Naive thymus-derived CD8-positive, alpha-beta T cell (primary cell): ENCODE results near the gene TTC1. TPM values are rescaled to one million over a fixed set of nuclear protein-coding genes. Genes with fewer than 3 reads are reported as not detected.
A peak's percentile ranks its signal among the peaks of the same experiment; 100 is the strongest.
"Not testable (repeated sequence)": the region's sequence is repeated elsewhere in the genome, so short reads cannot be mapped to it uniquely, and the experiment has no call there.

ENCODE experiments used
- ATAC-seq, 2 donors: fragments of 150-1000 bp; cut with Tn5 transposase in 1 of 2; sonication (Bioruptor Pico), chemical (Tn5 transposase) in 1 of 2; 1 replicate in 1 of 2; 2 replicates in 1 of 2; pipeline ENCODE4 v1.10.0; 2021; ENCODE audit warnings: mild to moderate bottlenecking in 2 of 2, moderate library complexity in 2 of 2
- POLR2A ChIA-PET: fragments of 350-600 bp; sonication (Branson Sonifier 250); formaldehyde crosslinking; loops from one replicate; lab custom pipeline; 2021; ENCODE audit warnings: antibody characterized with exemption; lab: Charles Lee
- DNase-seq, 10 donors: peaks; one replicate each; pipeline versions ENCODE4 v3.0.0 to v3.0.0-alpha.2; 2020 to 2022
- H3K27ac Mint-ChIP-seq, 10 donors: one replicate each; pipeline ENCODE4 v1.8.0; 2020 to 2022; ENCODE audit warnings: mild to moderate bottlenecking in 10 of 10, mixed read lengths in 10 of 10, moderate library complexity in 4 of 10, inconsistent platforms in 1 of 10
- H3K27me3 Mint-ChIP-seq, 5 donors: one replicate each; pipeline ENCODE4 v1.8.0; 2021 to 2022; ENCODE audit warnings: mixed read lengths in 5 of 5
- H3K36me3 Mint-ChIP-seq, 3 donors: one replicate each; pipeline ENCODE4 v1.8.0; 2020 to 2022; ENCODE audit warnings: mixed read lengths in 3 of 3, mild to moderate bottlenecking in 2 of 3, inconsistent platforms in 1 of 3
- H3K4me1 Mint-ChIP-seq, 4 donors: one replicate each; pipeline ENCODE4 v1.8.0; 2021 to 2022; ENCODE audit warnings: mixed read lengths in 4 of 4
- H3K4me3 Mint-ChIP-seq, 10 donors: one replicate each; pipeline ENCODE4 v1.8.0; 2020 to 2022; ENCODE audit warnings: mild to moderate bottlenecking in 10 of 10, mixed read lengths in 10 of 10, moderate library complexity in 6 of 10, inconsistent platforms in 1 of 10
- H3K9me3 Mint-ChIP-seq, 9 donors: one replicate each; pipeline ENCODE4 v1.8.0; 2020 to 2022; ENCODE audit warnings: mixed read lengths in 9 of 9, mild to moderate bottlenecking in 3 of 9, inconsistent platforms in 1 of 9, moderate library complexity in 1 of 9
- polyA plus RNA-seq, 3 donors: library from polyadenylated mRNA; unstranded; fragments of 300-500 nt; fragmentation: Illumina TruSeq; gene quantifications; one replicate each; pipeline ENCODE4 v1.2.3, GENCODE V29; 2021
- total RNA-seq, 8 experiments: library from RNA in 2 of 8; stranded (reverse) in 2 of 8; gene quantifications; one replicate each; pipeline ENCODE4 v1.2.3 and lab custom pipeline; 2021 to 2026

The TTC1 gene
- total and polyA plus RNA-seq, 5 experiments from 2014 or later, result 45.6 to 101 (median 84.7) TPM

DNA sequence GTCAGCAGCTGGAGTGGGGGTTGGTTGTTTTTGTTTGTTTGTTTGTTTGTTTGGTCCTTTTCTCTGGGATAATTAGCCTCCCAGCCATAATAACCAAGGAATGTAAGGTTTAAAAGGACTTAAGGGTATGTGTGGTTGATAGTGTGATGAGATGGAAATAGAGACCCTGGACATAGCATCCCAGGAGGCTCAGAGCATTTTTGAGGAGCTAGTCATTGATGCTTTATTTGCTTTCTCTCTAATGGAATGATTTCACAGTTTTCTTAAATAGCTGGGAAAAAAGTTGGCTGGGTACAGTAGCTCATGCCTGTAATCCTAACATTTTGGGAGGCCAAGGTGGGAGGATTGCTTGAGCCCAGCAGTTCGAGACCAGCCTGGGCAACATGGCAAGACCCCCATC, 45.1 kb downstream of the TTC1 start:
- H3K27ac Mint-ChIP-seq, result peak overlapping the region in 1 of 10 donors; percentile 15
- H3K36me3 Mint-ChIP-seq, result peaks cover 3 to 95% (median 52%) of the 10 kb centered on the region in 3 donors
- no peaks in the 10 kb centered on the region for H3K9me3 Mint-ChIP-seq
- H3K4me3 Mint-ChIP-seq, result no peak overlapping the region
- no peaks in the 10 kb centered on the region for H3K27me3 Mint-ChIP-seq
- DNase-seq (no peak), ATAC-seq (no peak)
- POLR2A ChIA-PET, result interaction anchor here (1.0 kb wide), 1 partner anchor 37 kb away, joined by 5 read pairs; no protein-coding TSS in a partner anchor
- H3K4me1 Mint-ChIP-seq, result peaks cover 0 to 2% (median 0%) of the 10 kb centered on the region in 4 donors

DNA sequence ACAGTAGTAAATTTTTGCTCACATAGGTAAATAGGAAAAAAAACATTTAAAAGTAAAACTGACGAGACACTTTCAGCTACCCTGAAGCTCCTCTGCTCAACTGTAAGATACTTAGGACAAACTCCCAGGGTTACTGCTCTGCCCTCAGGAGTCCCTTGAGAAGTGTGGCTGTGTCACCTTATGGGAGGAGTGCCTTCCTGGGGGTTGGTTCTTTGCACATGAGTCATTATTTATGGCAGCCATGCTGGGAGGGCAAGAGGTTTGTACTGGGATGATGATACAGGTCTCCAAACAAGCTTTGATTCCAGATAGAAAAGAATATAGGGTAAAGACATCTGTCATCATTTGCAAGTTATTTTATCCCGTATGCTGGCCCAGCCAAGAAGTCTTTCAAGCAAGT, 45.9 kb downstream of the TTC1 start:
- peak overlapping the region in 2 of 10 donors; percentile 28 to 47 for H3K27ac Mint-ChIP-seq

DNA sequence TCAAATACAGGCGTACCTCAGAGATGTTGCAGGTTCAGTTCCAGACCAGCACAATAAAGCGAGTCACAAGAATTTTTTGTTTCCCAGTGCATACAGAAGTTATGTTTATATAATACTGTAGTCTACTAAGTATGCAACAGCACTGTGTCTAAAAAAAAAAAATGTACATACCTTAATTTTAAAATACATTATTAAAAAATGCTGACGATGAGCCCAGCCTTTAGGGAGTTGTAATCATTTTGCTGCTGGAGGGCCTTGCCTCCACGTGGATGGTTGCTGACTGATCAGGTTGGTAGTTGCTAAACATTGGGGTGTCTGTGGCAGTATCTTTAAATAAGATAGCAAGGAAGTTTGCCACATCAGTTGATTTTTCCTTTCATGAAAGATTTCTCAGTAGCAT, 48.3 kb downstream of the TTC1 start:
- Mint-ChIP-seq H3K27me3 (no peaks in the 10 kb centered on the region), H3K4me3 (no peak overlapping the region), H3K4me1 (peaks cover 0 to 4% (median 0%) of the 10 kb centered on the region in 4 donors), H3K36me3 (peaks cover 3 to 89% (median 44%) of the 10 kb centered on the region in 3 donors), H3K9me3 (no peaks in the 10 kb centered on the region), H3K27ac (no peak overlapping the region)
- no peak for DNase-seq
- POLR2A ChIA-PET, result interaction anchor here (0.8 kb wide), 1 partner anchor 11 kb away, joined by 3 read pairs; no protein-coding TSS in a partner anchor
- no peak for ATAC-seq

More for the DNA sequence above, 45.9 kb downstream of the TTC1 start:
- DNase-seq (no peak), ATAC-seq (no peak)
- H3K36me3 Mint-ChIP-seq, result peaks cover 3 to 94% (median 47%) of the 10 kb centered on the region in 3 donors
- no peak overlapping the region for H3K4me3 Mint-ChIP-seq
- H3K9me3 Mint-ChIP-seq, result no peaks in the 10 kb centered on the region
- H3K4me1 Mint-ChIP-seq, result peaks cover 0 to 2% (median 0%) of the 10 kb centered on the region in 4 donors
- POLR2A ChIA-PET, result interaction anchor here (0.6 to 1.0 kb wide), 2 partner anchors 37 to 295 kb away, joined by 4 to 5 read pairs; no protein-coding TSS in a partner anchor
- H3K27me3 Mint-ChIP-seq, result no peaks in the 10 kb centered on the region

DNA sequence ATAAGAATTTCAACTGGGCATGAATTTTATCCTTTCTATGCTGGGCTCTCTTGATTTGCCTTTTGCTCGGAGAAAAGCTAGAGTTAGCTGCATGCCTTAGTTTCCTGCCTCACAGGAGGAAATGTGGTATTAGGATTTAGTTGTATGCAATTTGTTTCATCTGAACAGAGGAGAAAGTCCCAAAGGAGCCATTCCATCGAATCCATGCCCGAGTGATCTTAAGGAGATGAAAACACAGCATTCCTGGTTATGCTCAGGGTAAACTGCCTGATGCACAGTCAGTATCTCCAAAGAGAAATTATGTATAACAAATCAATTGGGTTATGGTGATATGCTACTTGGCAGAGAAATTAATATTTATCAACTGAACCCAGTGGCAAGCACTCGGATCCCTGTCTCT, 51.1 kb downstream of the TTC1 start:
- Mint-ChIP-seq H3K36me3 (peaks cover 0 to 84% (median 31%) of the 10 kb centered on the region in 3 donors), H3K27ac (no peak overlapping the region), H3K4me3 (no peak overlapping the region), H3K4me1 (peaks cover 0 to 6% (median 0%) of the 10 kb centered on the region in 4 donors), H3K9me3 (no peaks in the 10 kb centered on the region), H3K27me3 (no peaks in the 10 kb centered on the region)
- POLR2A ChIA-PET, result no interaction called here
- ATAC-seq (no peak), DNase-seq (no peak)

DNA sequence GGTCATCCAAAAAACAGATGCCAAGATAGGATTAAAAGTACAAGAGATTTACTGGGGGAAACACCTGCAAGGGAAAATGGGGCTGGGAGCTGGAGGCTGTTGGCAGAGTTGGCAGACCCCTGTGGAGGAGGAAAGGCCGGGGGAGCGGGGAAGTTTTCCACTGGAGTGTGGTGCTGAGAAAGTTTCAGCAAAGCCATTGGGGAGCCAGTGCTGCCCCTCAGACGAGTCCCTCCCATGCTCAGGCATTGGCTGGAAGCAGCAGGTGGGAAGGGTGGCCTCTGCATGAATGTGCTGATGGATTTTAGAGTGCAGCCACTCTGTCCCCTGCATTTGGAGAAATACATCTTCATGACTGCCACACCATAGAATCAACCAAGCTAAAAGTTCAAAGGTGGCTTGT, 52.8 kb downstream of the TTC1 start:
- POLR2A ChIA-PET, result interaction anchor here (0.5 kb wide), 1 partner anchor 908 kb away, joined by 3 read pairs; no protein-coding TSS in a partner anchor
- Mint-ChIP-seq H3K4me3 (no peak overlapping the region), H3K27me3 (no peaks in the 10 kb centered on the region)

DNA sequence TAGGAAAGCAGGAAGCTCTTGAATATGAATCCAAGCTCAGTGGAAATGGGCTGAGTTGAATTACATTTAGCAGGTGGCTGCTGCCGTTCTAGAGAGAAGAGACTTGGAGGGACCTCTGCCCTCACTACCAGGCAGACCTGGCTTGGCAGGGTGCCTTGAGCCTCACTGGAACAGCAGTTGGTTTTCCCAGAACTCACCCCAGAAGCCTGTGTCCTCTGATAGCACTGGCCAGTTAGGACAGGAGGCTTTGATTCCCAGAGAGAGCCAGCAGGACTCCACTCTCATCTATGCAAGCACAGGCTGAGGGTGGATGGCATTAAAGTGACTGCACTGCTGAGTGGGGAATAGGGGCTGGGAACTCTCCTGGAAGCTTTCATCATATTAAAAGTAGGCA, 55.5 kb downstream of the TTC1 start:
- POLR2A ChIA-PET, result interaction anchor here (1.0 kb wide), 1 partner anchor 15 kb away, joined by 5 read pairs; no protein-coding TSS in a partner anchor
- ATAC-seq (no peak), DNase-seq (no peak)
- Mint-ChIP-seq H3K4me3 (no peak overlapping the region), H3K36me3 (peaks cover 0 to 72% (median 23%) of the 10 kb centered on the region in 3 donors), H3K27ac (peak overlapping the region in 1 of 10 donors; percentile 25), H3K27me3 (no peaks in the 10 kb centered on the region), H3K4me1 (peaks cover 0 to 4% (median 1%) of the 10 kb centered on the region in 4 donors), H3K9me3 (no peaks in the 10 kb centered on the region)

More for the DNA sequence above, 52.8 kb downstream of the TTC1 start:
- H3K4me1 Mint-ChIP-seq, result peaks cover 0 to 4% (median 0%) of the 10 kb centered on the region in 4 donors
- ATAC-seq (no peak), DNase-seq (no peak)
- no peaks in the 10 kb centered on the region for H3K9me3 Mint-ChIP-seq
- peaks cover 0 to 85% (median 23%) of the 10 kb centered on the region in 3 donors for H3K36me3 Mint-ChIP-seq
- H3K27ac Mint-ChIP-seq, result peak overlapping the region in 4 of 10 donors; percentile 6 to 40 (median 16)

DNA sequence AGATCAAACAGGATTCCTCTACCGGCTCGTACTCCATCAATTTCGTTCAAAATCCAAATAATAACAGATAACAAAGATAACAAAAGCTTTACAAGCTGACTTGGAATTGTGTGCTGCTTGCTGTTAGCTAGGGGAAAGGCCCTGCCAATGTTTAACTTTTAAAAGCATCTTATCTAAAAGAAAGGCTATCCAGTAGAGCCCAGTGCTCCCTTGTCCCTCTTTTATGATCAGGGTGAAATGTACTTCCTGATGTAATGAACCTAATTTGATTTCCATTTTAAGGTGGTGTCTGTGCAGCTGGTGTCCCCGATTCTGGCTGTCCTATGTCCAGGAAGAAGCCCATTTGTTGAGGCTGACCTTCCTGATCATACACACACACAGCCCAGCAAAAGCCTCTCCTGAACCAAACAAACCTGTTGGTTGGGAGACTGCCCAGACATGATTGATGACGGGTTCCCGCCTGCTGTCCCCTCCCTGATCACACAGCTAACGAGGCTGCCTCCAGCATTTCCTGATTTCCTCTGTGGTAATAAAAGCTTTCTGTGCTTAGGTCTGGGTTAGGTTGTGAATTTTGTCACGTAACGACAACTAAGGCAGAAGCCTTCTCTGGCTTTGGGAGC, 56.2 kb downstream of the TTC1 start:
- peaks cover 0 to 66% (median 20%) of the 10 kb centered on the region in 3 donors for H3K36me3 Mint-ChIP-seq
- H3K4me3 Mint-ChIP-seq, result no peak overlapping the region
- H3K9me3 Mint-ChIP-seq, result no peaks in the 10 kb centered on the region
- peak overlapping the region in 1 of 10 donors; percentile 20 for H3K27ac Mint-ChIP-seq
- POLR2A ChIA-PET, result no interaction called here
- peaks cover 0 to 4% (median 1%) of the 10 kb centered on the region in 4 donors for H3K4me1 Mint-ChIP-seq
- ATAC-seq, result no peak
- DNase-seq, result no peak
- H3K27me3 Mint-ChIP-seq, result no peaks in the 10 kb centered on the region

DNA sequence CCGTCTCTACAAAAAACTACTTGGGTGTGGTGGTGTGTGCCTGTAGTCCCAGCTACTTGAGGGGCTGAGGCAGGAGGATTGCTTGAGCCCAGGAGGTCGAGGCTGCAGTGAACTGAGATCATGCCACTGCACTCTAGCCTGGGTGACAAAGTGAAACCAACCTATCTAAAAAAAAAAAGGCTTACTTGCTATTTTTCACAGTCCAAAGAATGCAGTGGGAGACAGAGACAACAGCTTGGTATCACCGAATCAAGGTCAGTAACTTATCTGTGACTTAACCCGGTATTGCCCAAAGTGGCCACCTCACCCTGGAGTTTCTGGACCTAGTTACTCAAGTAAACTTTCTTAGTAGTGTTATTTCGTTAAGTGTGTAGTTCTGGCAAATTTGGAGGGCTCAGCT, 60.2 kb downstream of the TTC1 start:
- not testable (repeated sequence) for H3K4me3 Mint-ChIP-seq, H3K27me3 Mint-ChIP-seq, DNase-seq, H3K9me3 Mint-ChIP-seq, ATAC-seq
- Mint-ChIP-seq H3K36me3 (peaks cover 0 to 40% (median 12%) of the 10 kb centered on the region in 3 donors), H3K27ac (peak overlapping the region in 1 of 10 donors; percentile 26), H3K4me1 (peaks cover 0 to 12% (median 8%) of the 10 kb centered on the region in 4 donors)
- POLR2A ChIA-PET, result interaction anchor here (0.8 kb wide), 1 partner anchor 12 kb away, joined by 3 read pairs; no protein-coding TSS in a partner anchor

DNA sequence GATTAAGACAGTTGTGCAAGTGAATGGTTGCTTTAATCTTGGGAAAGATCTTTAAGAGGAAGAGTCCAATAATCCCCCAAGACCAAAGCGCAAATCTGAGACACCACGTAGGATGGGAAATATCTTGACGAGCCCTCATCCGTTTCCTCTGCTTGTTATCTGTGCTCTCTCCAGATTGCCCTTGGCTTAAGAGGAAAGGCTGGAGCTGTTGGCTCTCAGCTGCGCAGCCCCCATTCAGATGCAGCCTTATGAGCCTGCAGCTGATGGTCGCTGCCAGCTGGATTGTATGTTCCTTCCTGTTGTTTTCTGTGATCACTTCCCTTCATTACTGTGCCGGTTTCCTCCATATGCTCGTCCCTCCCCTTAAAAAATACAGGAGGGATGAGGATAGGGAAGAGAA, 62.6 kb downstream of the TTC1 start:
- Mint-ChIP-seq H3K9me3 (no peaks in the 10 kb centered on the region), H3K4me3 (no peak overlapping the region), H3K27me3 (no peaks in the 10 kb centered on the region), H3K27ac (peak overlapping the region in 4 of 10 donors; percentile 53 to 77 (median 63)), H3K36me3 (peaks cover 0 to 23% (median 3%) of the 10 kb centered on the region in 3 donors), H3K4me1 (peaks cover 0 to 12% (median 8%) of the 10 kb centered on the region in 4 donors)
- DNase-seq (no peak), ATAC-seq (no peak)
- POLR2A ChIA-PET, result no interaction called here

DNA sequence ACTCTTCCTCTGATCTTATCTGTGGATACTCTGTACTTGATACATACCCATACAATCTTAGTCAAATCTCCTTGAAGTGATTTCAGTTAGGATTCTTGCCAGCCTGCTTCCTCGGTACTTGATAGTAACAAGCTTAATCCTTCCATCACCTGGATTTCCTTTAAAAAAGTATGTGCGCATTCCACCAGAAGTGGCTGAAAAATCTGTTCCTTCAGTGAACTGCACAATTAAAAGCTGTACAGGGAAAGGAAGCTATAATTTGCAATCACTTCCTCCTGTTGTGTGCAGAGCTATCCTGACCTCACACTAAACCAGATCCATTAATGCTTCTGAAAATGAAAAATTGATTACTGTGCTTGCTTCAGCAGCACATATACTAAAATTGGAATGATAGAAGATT, 63.0 kb downstream of the TTC1 start:
- Mint-ChIP-seq H3K27ac (peak overlapping the region in 4 of 10 donors; percentile 53 to 77 (median 63)), H3K4me3 (no peak overlapping the region), H3K27me3 (no peaks in the 10 kb centered on the region), H3K9me3 (no peaks in the 10 kb centered on the region), H3K4me1 (peaks cover 0 to 12% (median 8%) of the 10 kb centered on the region in 4 donors), H3K36me3 (peaks cover 0 to 19% (median 3%) of the 10 kb centered on the region in 3 donors)
- no peak for ATAC-seq
- POLR2A ChIA-PET, result no interaction called here
- DNase-seq, result no peak

DNA sequence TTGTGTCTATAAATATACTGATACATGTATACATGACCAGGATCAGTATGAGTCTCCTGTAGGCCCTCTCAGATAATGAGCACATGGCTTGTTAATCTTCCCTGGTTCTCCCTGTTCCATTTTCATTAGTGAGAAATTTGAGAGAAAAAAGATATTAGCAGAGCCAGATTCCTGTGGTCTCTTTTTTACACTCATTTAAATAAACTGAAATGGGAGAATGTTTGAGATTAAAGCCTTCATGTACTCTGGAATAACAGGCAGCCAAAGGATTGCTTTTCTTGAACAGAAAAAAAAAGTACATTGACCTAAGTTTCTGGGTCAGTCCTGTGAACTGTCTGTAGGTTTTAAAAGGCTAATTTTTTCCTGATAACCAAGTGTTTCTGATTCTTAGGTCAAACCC, 66.1 kb downstream of the TTC1 start:
- H3K36me3 Mint-ChIP-seq, result peaks cover 0 to 38% (median 2%) of the 10 kb centered on the region in 3 donors
- H3K4me3 Mint-ChIP-seq, result no peak overlapping the region
- POLR2A ChIA-PET, result no interaction called here
- H3K9me3 Mint-ChIP-seq, result no peaks in the 10 kb centered on the region
- no peak for DNase-seq
- H3K27ac Mint-ChIP-seq, result peak overlapping the region in 1 of 10 donors; percentile 23
- peaks cover 2 to 12% (median 7%) of the 10 kb centered on the region in 4 donors for H3K4me1 Mint-ChIP-seq
- H3K27me3 Mint-ChIP-seq, result no peaks in the 10 kb centered on the region
- no peak for ATAC-seq

DNA sequence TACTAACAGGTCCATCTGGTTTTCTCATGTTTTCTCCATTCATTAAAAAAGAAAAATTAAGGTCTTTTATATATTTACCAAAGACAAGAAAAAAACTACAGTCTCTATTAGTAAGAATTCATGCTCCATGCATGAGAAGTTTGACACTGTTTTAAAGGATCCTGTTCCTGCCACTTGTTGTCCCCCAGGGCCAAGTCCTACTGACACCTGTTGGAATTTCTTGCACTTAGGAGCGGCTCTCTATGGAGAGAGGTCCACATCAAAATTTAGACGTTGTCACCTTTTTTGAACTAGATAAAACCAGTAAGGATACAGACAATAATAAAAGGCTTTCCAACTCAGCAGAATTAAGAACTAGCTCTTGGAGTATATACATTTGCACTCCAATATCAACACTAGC, 68.1 kb downstream of the TTC1 start:
- peak overlapping the region in 5 of 10 donors; percentile 33 to 71 (median 43) for H3K27ac Mint-ChIP-seq
- POLR2A ChIA-PET, result no interaction called here
- peaks cover 0 to 42% (median 2%) of the 10 kb centered on the region in 3 donors for H3K36me3 Mint-ChIP-seq
- peaks cover under 1 to 2% (median 2%) of the 10 kb centered on the region in 4 donors for H3K4me1 Mint-ChIP-seq
- H3K4me3 Mint-ChIP-seq, result no peak overlapping the region
- no peak for ATAC-seq
- H3K9me3 Mint-ChIP-seq, result no peaks in the 10 kb centered on the region
- no peak for DNase-seq
- H3K27me3 Mint-ChIP-seq, result no peaks in the 10 kb centered on the region

DNA sequence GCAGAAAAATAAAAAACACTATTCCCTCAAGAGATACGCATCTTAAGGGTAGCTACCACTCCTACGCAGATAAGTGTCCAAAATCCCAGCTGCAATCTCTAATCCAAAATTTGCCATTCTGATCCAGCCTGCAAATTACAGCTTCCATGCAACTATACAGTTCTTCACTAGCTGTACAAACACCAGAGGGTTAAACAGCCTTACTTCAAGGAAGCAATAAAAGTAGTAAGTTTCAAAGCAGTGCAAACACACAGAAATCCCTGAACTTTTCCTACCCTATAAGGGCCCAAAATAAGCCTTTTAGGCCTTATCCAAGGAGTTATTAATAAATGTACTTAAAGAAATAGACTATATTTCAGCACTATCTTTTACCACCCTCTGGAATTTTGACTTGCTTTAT, 70.8 kb downstream of the TTC1 start:
- Mint-ChIP-seq H3K4me3 (no peak overlapping the region), H3K9me3 (no peaks in the 10 kb centered on the region), H3K27ac (peak overlapping the region in 1 of 10 donors; percentile 25), H3K4me1 (peaks cover 0 to 4% (median 0%) of the 10 kb centered on the region in 4 donors), H3K27me3 (no peaks in the 10 kb centered on the region), H3K36me3 (peaks cover 0 to 40% (median 2%) of the 10 kb centered on the region in 3 donors)
- DNase-seq (no peak), ATAC-seq (no peak)
- POLR2A ChIA-PET, result interaction anchor here (0.6 kb wide), 1 partner anchor 16 kb away, joined by 5 read pairs; no protein-coding TSS in a partner anchor
